Right cardiac atrium (tissue), 5 donors: ENCODE results near the gene CALD1. TPM values are rescaled to one million over a fixed set of nuclear protein-coding genes. Genes with fewer than 3 reads are reported as not detected.
A peak's percentile ranks its signal among the peaks of the same experiment; 100 is the strongest.

Experiments used
- ATAC-seq, 2 donors: fragments of 200-7000 bp; cut with Tn5 transposase; one replicate each; pipeline versions ENCODE4 v1.8.0 to v1.9.1; 2020; ENCODE audit warnings: moderate library complexity in 2 of 2, mild to moderate bottlenecking in 1 of 2
- DNase-seq, 3 donors: peaks; one replicate each; pipeline ENCODE4 v3.0.0-alpha.2; 2020
- H3K27ac ChIP-seq: one replicate; pipeline ENCODE4 v1.5.1; 2013; ENCODE audit warnings: mild to moderate bottlenecking, low read length, control low read depth, moderate library complexity
- H3K27me3 ChIP-seq: one replicate; pipeline ENCODE4 v1.6.1; 2013; ENCODE audit not compliant: control insufficient read depth, insufficient read depth
- H3K4me1 ChIP-seq: one replicate; pipeline ENCODE4 v1.6.1; 2013; ENCODE audit warnings: low read length; ENCODE audit not compliant: control insufficient read depth, insufficient read depth
- H3K4me3 ChIP-seq: one replicate; pipeline ENCODE4 v1.5.1; 2013; ENCODE audit warnings: low read length, control low read depth
- H3K9me3 ChIP-seq: one replicate; pipeline ENCODE4 v1.6.1; 2013; ENCODE audit warnings: low read length; ENCODE audit not compliant: control insufficient read depth
- WGBS: extraction: QIAGEN DNeasy Blood & Tissue Kit; methylation state at CpG from one replicate; pipeline ENCODE4 v1.1.7; 2013; 5-methylcytosine and 5-hydroxymethylcytosine counted together
- intact Hi-C, 4 donors: fragments of 100-400 bp; cut with DNase I; formaldehyde crosslinking; loops; one replicate each; pipeline versions ENCODE4 v1.11.0 to v1.14.0; 2022 to 2023
- polyA plus RNA-seq: library from polyadenylated mRNA; stranded (reverse); fragments of 200-250 nt; gene quantifications from one replicate; pipeline ENCODE4 v1.2.3, GENCODE V29; 2013
- total RNA-seq, 4 donors: library from RNA; stranded (reverse); fragmentation: NEBNext Ultra II Directional; extraction: Animal tissue kit (Norgen Biotek cat#: 25700); gene quantifications; one replicate each; pipeline ENCODE4 v1.2.1, GENCODE V29; 2021
- donor health status: healthy with polysubstance abuse.
- donor health status: DM: no; HTN: yes; CAD: no.
- donor health status: DM: no; HTN: no; CAD: no.
- donor health status: DM: no; HTN: yes; CAD: no; lungs with severe emphysema.
- donor health status: DM: yes; HTN: yes; CAD: no.

Gene CALD1
- total and polyA plus RNA-seq, 5 donors: 93.9 to 214 (median 135) TPM

DNA sequence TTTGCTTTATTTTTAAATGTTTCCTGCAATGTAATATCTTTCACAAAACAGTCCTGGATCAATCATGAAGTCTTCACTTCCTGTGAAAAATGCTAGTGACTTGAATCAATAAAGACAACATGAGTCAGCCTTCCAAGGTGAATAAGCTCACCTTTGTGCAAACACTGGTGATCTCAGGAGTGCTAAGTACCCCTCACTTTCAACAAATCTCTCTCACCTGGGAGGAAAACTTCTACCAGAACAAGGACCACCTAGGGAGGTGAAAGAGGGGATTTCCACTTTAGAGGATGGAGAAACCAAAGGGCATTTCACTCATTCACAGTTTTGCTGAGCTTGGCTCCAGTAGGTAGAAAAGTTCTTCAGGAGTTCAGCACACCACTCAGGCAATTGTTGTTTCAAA, 64.8 kb downstream of the CALD1 start:
- ATAC-seq (no peak), DNase-seq (no peak)
- Histone ChIP-seq H3K27ac (no peak overlapping the region), H3K9me3 (no peaks in the 10 kb centered on the region), H3K4me1 (peaks cover 13% of the 10 kb centered on the region), H3K27me3 (no peaks in the 10 kb centered on the region), H3K4me3 (no peak overlapping the region)
- intact Hi-C loops: no loop called here

DNA sequence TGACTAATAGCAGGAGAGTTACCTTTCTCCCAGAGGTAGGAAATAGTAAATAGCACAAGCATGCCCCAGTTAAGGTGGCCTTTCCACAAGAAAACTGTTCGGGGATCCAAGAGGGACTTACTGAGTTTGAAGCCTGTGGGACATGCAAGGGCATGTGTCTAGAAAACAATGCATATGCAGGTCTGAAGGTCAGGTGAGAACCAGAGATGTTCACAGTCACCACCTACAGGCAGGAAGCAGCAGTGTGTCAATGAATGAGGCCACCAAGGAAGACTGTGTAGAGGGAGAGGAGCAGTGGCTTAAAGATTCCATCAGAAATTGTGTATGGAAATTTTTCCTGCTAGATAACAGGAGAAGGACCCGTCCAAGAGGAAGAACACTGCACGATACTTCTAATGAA, 66.0 kb downstream of the CALD1 start:
- 82% methylated on average over 3 of the region's 3 CpGs for WGBS
- H3K27ac ChIP-seq: no peak overlapping the region
- ATAC-seq (no peak), DNase-seq (no peak)
- no peaks in the 10 kb centered on the region for H3K27me3 ChIP-seq
- no peak overlapping the region for H3K4me3 ChIP-seq
- H3K4me1 ChIP-seq: peaks cover 13% of the 10 kb centered on the region
- no peaks in the 10 kb centered on the region for H3K9me3 ChIP-seq
- intact Hi-C loops: no loop called here

GRCh38 chr7:134847851-134848588, 68.6 kb downstream of the CALD1 start:
- 55% methylated on average over 7 of the region's 7 CpGs for WGBS
- intact Hi-C loops: no loop called here
- Histone ChIP-seq H3K27me3 (no peaks in the 10 kb centered on the region), H3K4me3 (no peak overlapping the region), H3K4me1 (peaks cover 11% of the 10 kb centered on the region), H3K27ac (no peak overlapping the region), H3K9me3 (no peaks in the 10 kb centered on the region)
- DNase-seq (no peak), ATAC-seq (no peak)

GRCh38 chr7:134850066-134850465, 70.6 kb downstream of the CALD1 start:
- Histone ChIP-seq H3K4me3 (no peak overlapping the region), H3K27me3 (no peaks in the 10 kb centered on the region), H3K27ac (no peak overlapping the region), H3K4me1 (peaks cover 16% of the 10 kb centered on the region), H3K9me3 (no peaks in the 10 kb centered on the region)
- 74% methylated on average over 2 of the region's 2 CpGs for WGBS
- intact Hi-C loops: no loop called here
- ATAC-seq (no peak), DNase-seq (no peak)

DNA sequence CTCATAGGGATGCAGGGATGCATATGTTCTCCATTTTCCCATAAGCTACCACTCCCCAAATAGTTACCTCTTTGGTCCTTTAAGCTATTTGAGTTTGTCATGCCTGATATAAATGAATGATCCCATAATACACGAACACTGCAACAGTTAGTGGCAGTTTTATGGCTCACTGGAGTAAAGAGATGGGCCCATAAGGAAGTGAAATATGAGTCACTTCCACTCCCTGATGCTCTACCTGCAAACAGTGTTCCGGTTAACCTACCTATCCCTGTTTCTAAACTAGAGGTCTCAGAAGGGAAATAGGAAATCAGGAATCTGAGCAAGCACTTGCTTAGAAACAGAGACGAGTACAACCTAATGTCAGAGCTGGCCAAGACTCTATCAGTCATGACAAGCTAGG, 71.7 kb downstream of the CALD1 start:
- intact Hi-C loops: no loop called here
- no peak overlapping the region for H3K27ac ChIP-seq
- H3K4me3 ChIP-seq: no peak overlapping the region
- DNase-seq: no peak
- H3K9me3 ChIP-seq: no peaks in the 10 kb centered on the region
- WGBS: 77% methylated on average over 3 of the region's 3 CpGs
- ATAC-seq: no peak
- H3K4me1 ChIP-seq: peaks cover 15% of the 10 kb centered on the region
- no peaks in the 10 kb centered on the region for H3K27me3 ChIP-seq

DNA sequence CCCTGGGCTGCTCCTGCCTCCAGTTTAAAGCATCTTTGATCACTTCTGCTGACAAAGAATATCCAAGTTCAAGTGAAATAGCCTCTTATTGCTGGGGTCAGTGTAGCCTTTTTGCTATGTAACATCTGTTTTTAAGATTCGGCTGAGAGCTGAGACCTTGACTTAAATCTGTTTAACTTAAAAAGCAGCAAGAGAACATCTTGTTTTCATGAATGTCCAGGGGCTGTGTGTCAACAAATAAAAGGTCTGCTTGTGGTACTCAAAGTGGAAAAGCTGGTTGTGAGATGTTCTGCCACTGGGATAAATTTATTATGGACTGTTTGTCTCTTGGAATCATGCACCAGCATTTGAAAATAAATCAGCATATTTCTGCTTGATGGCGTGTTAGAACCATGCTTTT, 73.2 kb downstream of the CALD1 start:
- Histone ChIP-seq H3K27ac (no peak overlapping the region), H3K4me1 (peaks cover 13% of the 10 kb centered on the region), H3K4me3 (no peak overlapping the region), H3K27me3 (no peaks in the 10 kb centered on the region), H3K9me3 (no peaks in the 10 kb centered on the region)
- DNase-seq: no peak
- no peak for ATAC-seq
- 78% methylated on average over 2 of the region's 2 CpGs for WGBS
- intact Hi-C loops: no loop called here

DNA sequence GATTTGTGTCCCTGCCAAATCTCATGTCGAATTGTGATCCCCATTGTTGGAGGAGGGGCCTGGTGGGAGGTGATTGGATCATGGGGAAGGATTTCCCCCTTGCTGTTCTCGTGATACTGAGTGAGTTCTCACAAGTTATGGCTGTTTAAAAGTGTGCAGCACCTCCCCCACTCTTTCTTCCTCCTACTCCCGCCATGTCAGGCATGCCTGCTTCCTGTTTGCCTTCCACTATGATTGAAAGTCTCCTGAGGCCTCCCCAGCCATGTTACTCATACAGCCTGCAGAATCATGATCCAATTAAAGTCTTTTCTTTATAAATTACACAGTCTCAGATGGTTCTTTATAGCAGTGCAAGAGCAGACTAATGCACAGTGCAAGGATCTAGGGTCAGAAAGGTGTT, 75.4 kb downstream of the CALD1 start:
- no peak overlapping the region for H3K4me3 ChIP-seq
- intact Hi-C loops: no loop called here
- peaks cover 15% of the 10 kb centered on the region for H3K4me1 ChIP-seq
- H3K27me3 ChIP-seq: no peaks in the 10 kb centered on the region
- no peak for DNase-seq
- no peaks in the 10 kb centered on the region for H3K9me3 ChIP-seq
- H3K27ac ChIP-seq: no peak overlapping the region
- ATAC-seq: peak in 1 of 2 donors; percentile 41
- WGBS: 19% methylated on average over 3 of the region's 3 CpGs

DNA sequence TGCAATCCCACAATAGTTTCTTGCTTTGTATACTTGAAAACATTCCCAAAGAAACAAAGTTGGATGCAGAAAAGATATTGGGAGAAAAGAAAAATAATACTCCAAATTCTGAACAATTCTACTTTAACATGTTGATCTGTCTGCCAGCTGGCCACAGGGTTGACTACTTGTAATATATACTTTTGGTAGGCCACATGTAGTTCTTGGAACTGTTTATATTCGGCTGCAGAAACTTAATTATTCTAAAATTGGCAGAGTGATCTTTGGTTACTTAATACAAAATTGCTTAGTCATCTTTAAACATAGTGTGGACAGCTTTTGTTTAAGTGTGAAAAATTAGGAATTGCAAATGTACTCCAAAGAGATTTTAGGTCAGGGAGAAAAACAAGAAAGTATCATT, 76.0 kb downstream of the CALD1 start:
- peak in 1 of 3 donors; percentile 70 for DNase-seq
- Histone ChIP-seq H3K4me3 (no peak overlapping the region), H3K27ac (no peak overlapping the region), H3K27me3 (no peaks in the 10 kb centered on the region), H3K4me1 (peaks cover 15% of the 10 kb centered on the region), H3K9me3 (no peaks in the 10 kb centered on the region)
- ATAC-seq: peak in 1 of 2 donors; percentile 29
- intact Hi-C loops: no loop called here
- WGBS: 20% methylated on average over 1 of the region's 1 CpG

DNA sequence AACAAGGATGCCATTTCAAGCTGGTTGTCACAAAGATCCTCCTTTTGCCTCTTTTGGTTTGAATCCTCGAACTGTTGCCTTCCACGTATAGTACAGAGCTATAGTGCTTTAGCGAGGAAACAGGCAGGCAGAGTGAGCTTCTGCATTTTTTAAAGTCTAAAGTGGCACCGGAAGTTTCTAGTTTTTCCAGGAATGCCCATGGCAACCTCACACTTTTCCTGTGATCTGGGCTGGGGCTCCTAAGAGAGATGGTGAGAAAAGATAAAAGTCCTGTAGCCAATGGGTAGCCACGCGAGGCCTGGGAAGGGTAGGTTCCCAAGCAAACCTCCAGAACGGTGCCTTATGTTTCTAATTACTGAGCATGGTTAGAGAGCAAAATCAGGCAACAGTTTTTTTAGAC, 76.7 kb downstream of the CALD1 start:
- ATAC-seq (peak; percentile 12 to 56), DNase-seq (no peak)
- no peak overlapping the region for H3K4me3 ChIP-seq
- peaks cover 15% of the 10 kb centered on the region for H3K4me1 ChIP-seq
- H3K9me3 ChIP-seq: no peaks in the 10 kb centered on the region
- 33% methylated on average over 7 of the region's 7 CpGs for WGBS
- intact Hi-C loops: no loop called here
- peak overlapping the region; percentile 68 for H3K27ac ChIP-seq
- H3K27me3 ChIP-seq: no peaks in the 10 kb centered on the region

- no peaks in the 10 kb centered on the region for H3K27me3 ChIP-seq
- 41% methylated on average over 4 of the region's 4 CpGs for whole genome bisulfite sequencing
- intact Hi-C loops: no loop called here
- no peaks in the 10 kb centered on the region for H3K9me3 ChIP-seq
- ATAC-seq (peak; percentile 36 to 45), DNase-seq (no peak)
- no peak overlapping the region for H3K27ac ChIP-seq
- H3K4me3 ChIP-seq: no peak overlapping the region
- H3K4me1 ChIP-seq: peaks cover 12% of the 10 kb centered on the region
Measured at GRCh38 chr7:134856691-134857090, 77.3 kb downstream of the CALD1 start.

DNA sequence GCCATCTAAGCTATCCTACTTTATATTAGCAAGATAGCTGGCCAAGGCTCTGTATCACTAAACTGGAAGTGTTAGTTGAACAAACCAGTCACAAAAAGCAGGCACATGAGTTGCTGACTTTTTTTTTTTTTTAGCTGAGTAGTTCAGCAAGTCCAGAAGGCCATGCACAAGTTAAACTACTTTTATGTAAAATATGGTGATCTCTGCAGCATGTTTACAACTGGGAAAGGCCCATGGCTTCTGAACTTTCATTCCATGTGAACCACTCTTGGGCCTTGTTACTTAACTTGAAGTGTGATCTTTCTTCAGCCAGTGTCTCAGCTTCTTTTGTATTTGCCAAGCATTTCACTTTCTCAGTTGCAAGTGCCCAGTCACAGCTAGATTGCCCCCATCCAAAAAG, 78.5 kb downstream of the CALD1 start:
- Histone ChIP-seq H3K27me3 (no peaks in the 10 kb centered on the region), H3K9me3 (no peaks in the 10 kb centered on the region), H3K27ac (peak overlapping the region; percentile 68), H3K4me1 (peaks cover 9% of the 10 kb centered on the region), H3K4me3 (no peak overlapping the region)
- no peak for DNase-seq
- no peak for ATAC-seq
- intact Hi-C loops: no loop called here

DNA sequence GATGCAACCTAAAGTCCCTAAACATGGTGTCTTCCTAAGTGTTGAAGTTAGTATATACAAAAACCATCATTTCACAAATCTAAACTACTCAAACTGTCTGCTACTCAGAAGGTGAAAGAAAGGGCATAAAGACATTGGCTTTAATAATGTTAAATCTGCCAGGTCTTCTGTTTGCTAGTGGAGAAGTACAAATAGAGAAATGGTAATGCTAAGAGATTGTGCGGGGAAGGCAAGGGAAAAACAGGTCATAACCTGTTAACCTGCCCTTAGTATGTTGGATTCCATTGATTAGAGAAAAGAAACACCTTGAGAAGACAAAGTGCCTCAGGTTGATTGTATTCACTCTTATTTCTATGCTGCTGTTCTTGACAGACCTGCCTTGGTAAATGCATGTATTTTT, 80.3 kb downstream of the CALD1 start:
- WGBS: 97% methylated on average over 1 of the region's 1 CpG
- H3K27ac ChIP-seq: no peak overlapping the region
- no peaks in the 10 kb centered on the region for H3K27me3 ChIP-seq
- H3K4me3 ChIP-seq: no peak overlapping the region
- ATAC-seq: no peak
- peaks cover 10% of the 10 kb centered on the region for H3K4me1 ChIP-seq
- H3K9me3 ChIP-seq: no peaks in the 10 kb centered on the region
- intact Hi-C loops: no loop called here
- no peak for DNase-seq
